GM03348 (cell line): ENCODE results near the gene PPME1.

Experiments used
- DNase-seq: peaks from one replicate; pipeline ENCODE4 v3.0.0; 2012; ENCODE audit warnings: low spot score

The PPME1 gene

DNA sequence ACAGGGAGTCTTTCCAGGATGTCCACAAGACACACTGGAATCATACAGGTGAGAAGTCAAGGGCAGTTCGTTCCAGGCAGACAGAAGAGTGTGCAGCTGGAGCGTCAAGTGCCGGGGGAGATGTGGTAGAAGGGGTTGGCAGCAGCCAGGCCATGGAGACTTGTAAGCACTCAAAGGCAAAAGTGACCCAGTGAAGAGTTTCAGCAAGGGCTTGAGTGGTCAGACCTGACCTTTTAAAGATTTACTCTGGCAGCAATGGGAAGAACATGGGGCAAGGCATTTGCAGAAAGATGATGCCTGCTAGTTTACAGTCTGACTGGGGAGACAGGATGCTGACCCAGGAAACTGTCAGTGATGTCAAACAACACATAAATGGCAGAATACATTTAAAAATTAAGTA, 111.3 kb downstream of the PPME1 start:
- DNase-seq, result no peak

GRCh38 chr11:74282914-74283371, 111.9 kb downstream of the PPME1 start:
- DNase-seq, result no peak

DNA sequence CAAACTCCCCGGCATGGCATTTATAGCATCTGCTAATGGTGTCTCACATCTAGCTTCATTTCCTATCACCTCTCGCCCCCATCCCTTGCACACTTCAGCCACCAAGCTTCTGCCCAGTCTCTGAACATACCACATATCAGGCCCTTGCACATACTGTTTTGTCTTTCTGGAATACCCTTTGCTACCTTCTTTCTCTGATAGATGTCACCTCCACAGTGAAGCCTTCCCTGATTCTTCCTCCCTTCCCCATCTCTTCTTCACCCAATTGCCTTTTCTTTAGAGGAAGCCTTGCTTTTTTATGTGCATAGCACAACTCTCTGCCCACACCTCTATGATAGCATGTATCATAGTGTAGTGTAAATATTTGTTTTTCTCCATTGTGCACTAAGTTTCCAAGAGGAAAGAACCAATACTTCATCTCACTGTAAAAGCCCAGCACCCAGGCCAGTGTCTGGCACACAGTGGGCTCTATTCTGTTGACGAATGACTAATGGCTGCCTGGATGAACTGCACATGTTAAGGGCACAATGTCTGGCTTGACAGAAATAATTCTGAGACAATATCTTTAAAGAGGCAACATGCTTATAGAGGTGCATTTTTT, 112.6 kb downstream of the PPME1 start:
- no peak for DNase-seq

DNA sequence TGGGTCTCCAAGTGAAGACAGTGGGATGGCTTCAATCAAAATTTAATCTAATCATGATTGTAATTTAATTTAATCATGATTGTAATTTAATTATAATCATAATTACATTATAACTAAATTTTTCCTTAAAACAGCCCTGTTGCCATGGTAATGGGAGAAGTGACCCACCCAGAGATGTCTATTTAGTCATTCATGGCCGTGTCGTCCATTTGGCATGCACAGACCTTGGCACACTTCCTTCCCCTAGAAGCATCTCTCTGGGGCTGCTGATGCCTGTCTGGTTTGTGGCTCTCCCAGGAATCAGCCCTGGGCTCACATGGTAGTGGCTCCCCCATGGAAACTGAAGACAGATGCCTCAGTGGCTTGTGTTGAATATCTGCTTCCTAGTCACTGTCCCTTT, 113.4 kb downstream of the PPME1 start:
- DNase-seq, result no peak

DNA sequence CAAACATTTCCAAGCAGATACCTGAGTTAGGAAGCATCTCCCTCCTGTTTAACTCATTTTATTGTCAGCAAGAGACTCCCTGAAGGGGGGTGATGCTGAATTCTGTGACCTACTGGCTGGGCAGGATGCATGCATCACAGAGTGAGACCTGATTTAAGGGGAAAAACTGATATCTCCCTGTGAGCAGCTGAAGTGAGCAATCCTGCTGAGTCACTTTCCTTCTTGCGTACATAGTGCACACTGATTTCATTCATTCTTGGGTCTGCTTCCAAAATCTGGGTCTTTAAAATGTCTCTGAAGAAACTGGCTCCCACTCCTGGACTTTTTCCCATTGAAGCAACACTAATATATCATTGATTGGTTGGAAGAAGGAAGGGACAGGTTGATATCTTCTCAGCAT, 117.1 kb downstream of the PPME1 start:
- peak; percentile 82 for DNase-seq

DNA sequence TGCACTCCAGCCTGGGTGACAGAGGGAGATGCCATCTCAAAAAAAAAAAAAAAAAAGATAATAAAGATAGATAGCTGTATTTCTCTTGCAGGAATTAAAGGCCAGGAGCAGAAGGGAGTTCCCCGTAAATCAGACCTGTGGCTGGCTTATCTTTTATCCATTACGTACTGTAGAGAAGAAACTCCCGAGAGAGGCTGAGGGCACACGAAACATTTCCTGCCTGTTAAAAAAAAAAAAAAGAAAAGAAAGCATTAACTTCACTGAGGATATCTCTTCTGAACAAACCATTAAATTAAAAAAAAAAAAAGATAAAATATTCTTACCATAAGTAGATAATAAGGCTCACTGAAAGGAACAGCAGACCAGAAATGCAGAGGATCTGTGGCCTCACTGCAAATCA, 117.8 kb downstream of the PPME1 start:
- no peak for DNase-seq

DNA sequence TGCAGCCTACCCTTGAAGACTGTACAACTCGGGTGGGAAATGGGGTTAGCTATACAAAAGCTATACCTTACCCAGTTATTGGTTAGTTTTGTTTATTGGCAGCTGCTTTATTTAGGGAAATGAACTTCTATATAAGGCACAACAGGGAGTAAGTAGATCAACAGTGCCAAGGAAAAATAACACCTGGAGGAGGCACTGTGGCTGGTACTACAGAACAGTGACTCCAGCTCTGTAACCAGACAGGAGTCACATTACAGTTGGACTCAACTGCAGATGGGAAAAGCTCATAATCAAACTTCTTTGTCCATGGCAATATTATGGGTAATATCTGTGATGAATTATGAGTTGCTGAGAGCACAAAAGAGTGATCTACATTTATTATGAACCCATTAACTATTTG, 126.4 kb downstream of the PPME1 start:
- no peak for DNase-seq

DNA sequence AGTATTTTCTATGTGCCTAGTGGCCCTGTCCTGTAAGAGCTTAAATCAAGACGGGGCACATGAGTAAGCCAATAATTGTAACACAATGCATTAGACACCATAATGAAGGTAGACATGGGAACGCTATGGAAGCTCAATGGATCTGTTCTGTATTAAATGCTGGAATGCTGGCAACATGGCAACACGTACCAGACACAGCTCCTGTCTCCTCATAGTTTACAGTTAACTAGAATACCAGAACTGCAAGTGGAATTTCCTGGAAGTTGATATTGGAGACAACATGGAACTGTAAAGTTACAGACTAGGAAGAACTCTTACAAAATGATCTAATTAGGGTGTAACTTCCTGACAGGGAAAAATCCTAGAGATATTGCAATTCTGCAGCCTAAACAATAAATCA, 127.9 kb downstream of the PPME1 start:
- DNase-seq, result no peak
